Natural killer cell (primary cell): ENCODE measurements around the gene PFKFB3. TPM values are rescaled to one million over a fixed set of nuclear protein-coding genes. Genes with fewer than 3 reads are reported as not detected.
"Not testable (repeated sequence)": the region's sequence is repeated elsewhere in the genome, so short reads cannot be mapped to it uniquely, and the experiment has no call there.

ENCODE experiments used
- ATAC-seq, 3 donors: fragments of 150-1000 bp in 2 of 3; fragments of 200-7000 bp in 1 of 3; cut with Tn5 transposase; 1 replicate in 1 of 3; 2 replicates in 2 of 3; pipeline ENCODE4 v1.10.0; 2021; ENCODE audit warnings: mild to moderate bottlenecking in 2 of 3, moderate library complexity in 2 of 3
- DNase-seq, 2 donors: peaks; one replicate each; pipeline versions ENCODE4 v3.0.0 to v3.0.0-alpha.2; 2013 to 2021; ENCODE audit warnings: mixed read lengths in 1 of 2
- H3K27ac ChIP-seq: one replicate; pipeline ENCODE4 v1.5.1; 2013; ENCODE audit warnings: mild to moderate bottlenecking, low read length
- H3K27me3 ChIP-seq: one replicate; pipeline ENCODE4 v1.6.1; 2013; ENCODE audit warnings: low read length; ENCODE audit not compliant: control insufficient read depth, insufficient read depth
- H3K36me3 ChIP-seq: one replicate; pipeline ENCODE4 v1.6.1; 2013; ENCODE audit warnings: low read length; ENCODE audit not compliant: control insufficient read depth, insufficient read depth
- H3K4me1 ChIP-seq: one replicate; pipeline ENCODE4 v1.6.1; 2013; ENCODE audit warnings: low read length; ENCODE audit not compliant: control insufficient read depth, insufficient read depth
- H3K4me3 ChIP-seq: one replicate; pipeline ENCODE4 v1.5.1; 2013; ENCODE audit warnings: low read length
- H3K9me3 ChIP-seq: one replicate; pipeline ENCODE4 v1.6.1; 2013; ENCODE audit warnings: low read length; ENCODE audit not compliant: control insufficient read depth, insufficient read depth
- H3K27ac Mint-ChIP-seq, 2 donors: one replicate each; pipeline ENCODE4 v1.8.0; 2022; ENCODE audit warnings: mild to moderate bottlenecking in 2 of 2, mixed read lengths in 2 of 2, moderate library complexity in 1 of 2
- H3K27me3 Mint-ChIP-seq, 2 donors: one replicate each; pipeline ENCODE4 v1.8.0; 2022; ENCODE audit warnings: low read depth in 2 of 2, mixed read lengths in 2 of 2
- H3K36me3 Mint-ChIP-seq: one replicate; pipeline ENCODE4 v1.8.0; 2022; ENCODE audit warnings: mixed read lengths
- H3K4me1 Mint-ChIP-seq, 2 donors: one replicate each; pipeline ENCODE4 v1.8.0; 2022; ENCODE audit warnings: mixed read lengths in 2 of 2
- H3K4me3 Mint-ChIP-seq: one replicate; pipeline ENCODE4 v1.8.0; 2022; ENCODE audit warnings: mild to moderate bottlenecking, moderate library complexity, mixed read lengths
- H3K9me3 Mint-ChIP-seq, 2 donors: one replicate each; pipeline ENCODE4 v1.8.0; 2022; ENCODE audit warnings: mixed read lengths in 2 of 2
- CTCF ChIP-seq: fragments of 200-600 bp; IDR thresholded peaks from one replicate; pipeline ENCODE4 v1.8.0; 2022; ENCODE audit warnings: antibody characterized with exemption
- WGBS: methylation state at CpG from one replicate; pipeline ENCODE4 v1.1.7; 2013; ENCODE audit warnings: missing lambda C conversion rate; ENCODE audit not compliant: insufficient coverage; 5-methylcytosine and 5-hydroxymethylcytosine counted together
- intact Hi-C: fragments of 100-400 bp; cut with micrococcal nuclease; formaldehyde crosslinking; loops from one replicate; pipeline ENCODE4 v1.14.2; 2022
- total RNA-seq, 4 donors: library from RNA; stranded (reverse); fragments of 120-200 nt in 1 of 4; gene quantifications; one replicate each; pipeline versions ENCODE4 v1.2.3 to v1.2.4, GENCODE V29; 2013 to 2022

PFKFB3 gene
- total RNA-seq, 3 donors from 2014 or later (not counting 1 experiment from before 2014, with no cell fraction given) = 33.4 to 59.7 (median 39.0) TPM

GRCh38 chr10:6292741-6293151, 90.0 kb downstream of the PFKFB3 start:
- intact Hi-C loops = no loop called here
- Mint-ChIP-seq H3K27ac (no peak overlapping the region), H3K4me1 (peaks cover 0 to under 1% of the 10 kb centered on the region in 2 donors), H3K4me3 (no peak overlapping the region), H3K9me3 (no peaks in the 10 kb centered on the region), H3K27me3 (no peaks in the 10 kb centered on the region), H3K36me3 (no peaks in the 10 kb centered on the region)
- DNase-seq = no peak
- Histone ChIP-seq H3K36me3 (no peaks in the 10 kb centered on the region), H3K4me3 (no peak overlapping the region), H3K27ac (no peak overlapping the region), H3K4me1 (peaks cover 10% of the 10 kb centered on the region), H3K27me3 (no peaks in the 10 kb centered on the region), H3K9me3 (no peaks in the 10 kb centered on the region)
- ATAC-seq = no peak
- no peak for TF ChIP-seq CTCF
- WGBS = 93% methylated on average over 7 of the region's 7 CpGs

- H3K4me1 ChIP-seq = peaks cover 26% of the 10 kb centered on the region
- H3K9me3 ChIP-seq, H3K4me3 ChIP-seq, H3K9me3 Mint-ChIP-seq, DNase-seq, ATAC-seq, H3K4me3 Mint-ChIP-seq, H3K27ac ChIP-seq, H3K27me3 ChIP-seq, H3K27me3 Mint-ChIP-seq, H3K27ac Mint-ChIP-seq, intact Hi-C loops, H3K36me3 ChIP-seq, H3K36me3 Mint-ChIP-seq: not testable (repeated sequence)
- WGBS = 79% methylated on average over 4 of the region's 4 CpGs
- H3K4me1 Mint-ChIP-seq = peaks cover 14 to 21% of the 10 kb centered on the region in 2 donors
Observed at GRCh38 chr10:6296425-6296824, 93.7 kb downstream of the PFKFB3 start.

GRCh38 chr10:6296828-6297251, 94.1 kb downstream of the PFKFB3 start:
- H3K27ac Mint-ChIP-seq = no peak overlapping the region
- H3K27ac ChIP-seq = no peak overlapping the region
- H3K4me1 Mint-ChIP-seq = peaks cover 14 to 21% of the 10 kb centered on the region in 2 donors
- no peaks in the 10 kb centered on the region for H3K36me3 Mint-ChIP-seq
- H3K4me3 Mint-ChIP-seq = no peak overlapping the region
- 97% methylated on average over 3 of the region's 3 CpGs for WGBS
- intact Hi-C loops = no loop called here
- H3K4me3 ChIP-seq = no peak overlapping the region
- no peak for ATAC-seq
- DNase-seq = no peak
- no peaks in the 10 kb centered on the region for H3K27me3 ChIP-seq
- H3K27me3 Mint-ChIP-seq = no peaks in the 10 kb centered on the region
- peaks cover 24% of the 10 kb centered on the region for H3K4me1 ChIP-seq
- TF ChIP-seq CTCF = no peak
- H3K36me3 ChIP-seq = no peaks in the 10 kb centered on the region
- no peaks in the 10 kb centered on the region for H3K9me3 Mint-ChIP-seq
- no peaks in the 10 kb centered on the region for H3K9me3 ChIP-seq

- Mint-ChIP-seq H3K36me3 (no peaks in the 10 kb centered on the region), H3K27ac (peak overlapping the region in 1 of 2 donors; percentile 12), H3K4me1 (peaks cover 14 to 21% of the 10 kb centered on the region in 2 donors), H3K9me3 (no peaks in the 10 kb centered on the region), H3K27me3 (no peaks in the 10 kb centered on the region), H3K4me3 (no peak overlapping the region)
- TF ChIP-seq CTCF = no peak
- H3K4me3 ChIP-seq = no peak overlapping the region
- no peak for ATAC-seq
- H3K27me3 ChIP-seq = no peaks in the 10 kb centered on the region
- intact Hi-C loops = no loop called here
- no peak for DNase-seq
- no peaks in the 10 kb centered on the region for H3K9me3 ChIP-seq
- H3K4me1 ChIP-seq = peaks cover 22% of the 10 kb centered on the region
- no peaks in the 10 kb centered on the region for H3K36me3 ChIP-seq
- 86% methylated on average over 5 of the region's 7 CpGs for WGBS
- H3K27ac ChIP-seq = no peak overlapping the region
Observed at GRCh38 chr10:6297522-6297921, 94.8 kb downstream of the PFKFB3 start.
